Smooth muscle cell of the pulmonary artery (primary cell): ENCODE results near the gene FAM111B. TPM values are rescaled to one million over a fixed set of nuclear protein-coding genes. Genes with fewer than 3 reads are reported as not detected.

Experiments
- total RNA-seq: library from RNA; depleted of rRNA; stranded (reverse); fragments of >200 nt; gene quantifications from 2 replicates; pipeline ENCODE4 v1.2.3, GENCODE V29; 2014

FAM111B gene
- 2.0 and 4.2 TPM in 2 replicates for total RNA-seq

GRCh38 chr11:59106363-59107336 lies at the start of gene FAM111B:
TSS of gene FAM111B (plus strand) at chr11:59107237. CDS start at chr11:59109626, 2,389 bp downstream.

DNA sequence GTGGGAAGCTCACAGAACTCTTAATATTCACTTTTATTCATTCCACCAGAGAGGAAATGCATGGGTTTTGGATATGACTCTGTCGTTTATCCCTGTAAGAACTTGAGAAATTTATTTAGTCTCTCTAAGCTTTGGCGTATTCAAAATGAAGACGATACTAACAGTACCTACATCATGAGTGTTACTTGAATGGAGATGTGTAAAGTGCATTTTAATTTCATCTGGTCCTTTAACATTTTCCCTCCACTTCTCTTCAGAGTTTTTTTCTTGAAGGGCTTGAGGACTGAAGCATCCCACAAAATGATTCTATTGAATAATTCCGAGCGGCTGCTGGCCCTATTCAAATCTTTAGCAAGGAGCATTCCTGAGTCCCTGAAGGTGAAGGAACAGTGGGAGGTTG lies 21.0 kb upstream of the FAM111B start, which contains the start of gene GLYATL1B:
TSS of gene GLYATL1B (plus strand) at position 301 of the 400 bp plus-strand sequence. CDS start at position 301, 0 bp downstream.

GRCh38 chr11:59142530-59143507 lies 35.8 kb downstream of the FAM111B start, which contains the start of gene FAM111A:
TSS of gene FAM111A (plus strand) at chr11:59142856. CDS start at chr11:59148873, 6,017 bp downstream.

GRCh38 chr11:59171508-59172322 lies 64.7 kb downstream of the FAM111B start, which contains the start of gene DTX4:
TSS of gene DTX4 (plus strand) at chr11:59172132. CDS start at chr11:59172596, 464 bp downstream.

Other genes starting within 250 kb of the FAM111B start
- 0.13 and 0.26 TPM in 2 replicates for gene GLYATL1, start 167.7 kb upstream of the FAM111B start, total RNA-seq
- not detected in 2 replicates for gene GLYATL1B, start 20.9 kb upstream of the FAM111B start, total RNA-seq
- gene FAM111A, start 35.6 kb downstream of the FAM111B start, total RNA-seq = 28.1 and 33.0 TPM in 2 replicates
- 0.79 and 3.8 TPM in 2 replicates for gene DTX4, start 64.9 kb downstream of the FAM111B start, total RNA-seq
- gene MPEG1, start 105.7 kb downstream of the FAM111B start, total RNA-seq = not detected in 2 replicates